NCI-H69 (cell line): ENCODE results near the gene PCDHGA6.
"Not testable (repeated sequence)": the region's sequence is repeated elsewhere in the genome, so short reads cannot be mapped to it uniquely, and the experiment has no call there.

Experiments
- DNase-seq: peaks from one replicate; lab custom pipeline; 2025; lab: John Stamatoyannopoulos, UW

Gene PCDHGA6

DNA sequence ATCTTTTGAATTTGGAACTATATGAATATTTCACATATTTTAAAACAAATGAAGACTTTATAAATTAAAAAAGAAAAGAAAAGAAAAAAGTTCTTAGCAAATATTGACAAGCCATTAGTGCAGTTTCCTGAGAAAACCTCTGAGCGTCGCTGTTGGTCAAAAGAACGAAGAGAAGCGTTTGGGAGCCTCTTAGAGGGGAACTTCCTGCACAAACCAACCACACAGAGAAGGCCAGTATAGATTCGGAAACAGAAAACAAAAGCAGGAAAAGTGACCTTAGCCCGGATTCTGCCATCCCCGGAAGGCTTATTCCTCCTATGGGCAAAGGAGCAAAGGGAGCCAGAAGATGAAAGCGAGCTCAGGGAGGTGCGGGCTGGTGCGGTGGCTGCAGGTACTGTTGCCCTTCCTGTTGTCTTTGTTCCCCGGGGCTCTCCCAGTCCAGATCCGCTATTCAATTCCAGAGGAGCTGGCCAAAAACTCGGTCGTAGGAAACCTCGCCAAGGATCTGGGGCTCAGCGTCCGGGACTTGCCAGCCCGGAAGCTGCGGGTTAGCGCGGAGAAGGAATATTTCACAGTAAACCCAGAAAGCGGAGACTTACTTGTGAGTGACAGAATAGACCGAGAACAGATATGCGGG is 13.8 kb upstream of the PCDHGA6 start, which contains the start of gene PCDHGB2:
PCDHGB2 (plus strand) TSS at position 205 of the 637 bp plus-strand sequence; CDS start at position 347, 142 bp downstream.
- DNase-seq = peak; percentile 57

DNA sequence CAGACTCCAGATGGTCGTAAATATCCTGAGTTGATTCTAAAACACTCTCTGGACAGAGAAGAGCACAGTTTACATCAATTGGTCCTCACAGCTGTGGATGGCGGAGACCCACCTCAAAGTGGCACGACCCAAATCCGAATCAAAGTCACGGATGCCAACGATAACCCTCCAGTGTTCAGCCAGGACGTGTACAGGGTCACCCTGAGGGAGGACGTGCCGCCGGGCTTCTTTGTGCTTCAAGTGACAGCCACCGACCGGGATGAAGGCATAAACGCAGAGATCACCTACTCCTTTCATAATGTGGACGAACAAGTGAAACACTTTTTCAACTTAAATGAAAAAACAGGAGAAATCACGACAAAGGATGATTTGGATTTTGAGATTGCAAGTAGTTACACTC is 13.0 kb upstream of the PCDHGA6 start:
- DNase-seq = no peak

DNA sequence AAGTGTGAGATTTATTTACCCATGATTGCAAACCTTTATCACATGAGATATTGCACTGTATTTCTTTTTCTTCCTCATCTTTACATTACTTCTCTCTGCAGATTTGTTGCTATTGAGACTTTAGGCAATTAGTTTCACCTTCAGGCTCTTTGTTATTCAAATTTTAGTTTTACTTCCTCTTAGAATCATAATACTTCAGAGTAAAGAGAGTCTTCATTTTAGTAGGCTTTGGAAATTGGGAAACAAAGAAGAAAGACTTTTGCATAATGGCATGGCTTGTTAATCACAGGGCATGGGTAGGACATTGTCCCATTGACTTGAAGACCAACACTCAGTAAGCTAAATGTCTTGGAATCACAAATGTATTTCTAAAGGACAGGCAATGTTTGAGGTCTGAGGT is 11.0 kb upstream of the PCDHGA6 start:
- no peak for DNase-seq

DNA sequence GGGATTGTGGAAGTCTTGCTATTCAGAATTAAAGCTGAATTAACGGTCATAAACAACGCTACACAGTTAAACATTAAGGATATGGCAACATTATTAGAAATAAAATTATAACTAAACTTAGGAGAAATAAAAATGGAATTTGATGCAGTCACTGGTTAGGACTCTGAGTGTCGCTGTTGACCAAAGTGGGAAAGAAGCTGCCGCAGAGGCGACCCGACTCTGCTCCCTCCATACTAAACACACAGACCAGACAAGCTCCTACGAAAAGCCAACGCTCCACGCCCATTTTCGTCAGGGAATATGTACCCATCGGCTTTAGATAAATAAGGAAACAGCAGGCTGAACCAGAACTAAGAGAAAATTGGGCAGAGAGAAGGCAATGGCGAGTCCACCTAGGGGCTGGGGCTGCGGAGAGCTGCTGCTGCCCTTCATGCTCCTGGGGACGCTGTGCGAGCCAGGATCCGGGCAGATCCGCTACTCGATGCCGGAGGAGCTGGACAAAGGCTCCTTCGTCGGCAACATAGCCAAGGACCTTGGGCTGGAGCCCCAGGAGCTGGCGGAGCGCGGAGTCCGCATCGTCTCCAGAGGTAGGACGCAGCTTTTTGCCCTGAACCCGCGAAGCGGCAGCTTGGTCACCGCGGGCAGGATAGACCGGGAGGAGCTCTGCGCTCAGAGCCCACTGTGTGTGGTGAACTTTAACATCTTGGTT is 9.6 kb upstream of the PCDHGA6 start, which contains the start of gene PCDHGA5:
PCDHGA5 (plus strand) TSS at position 211 of the 709 bp plus-strand sequence; CDS start at position 380, 169 bp downstream.
- no peak for DNase-seq

DNA sequence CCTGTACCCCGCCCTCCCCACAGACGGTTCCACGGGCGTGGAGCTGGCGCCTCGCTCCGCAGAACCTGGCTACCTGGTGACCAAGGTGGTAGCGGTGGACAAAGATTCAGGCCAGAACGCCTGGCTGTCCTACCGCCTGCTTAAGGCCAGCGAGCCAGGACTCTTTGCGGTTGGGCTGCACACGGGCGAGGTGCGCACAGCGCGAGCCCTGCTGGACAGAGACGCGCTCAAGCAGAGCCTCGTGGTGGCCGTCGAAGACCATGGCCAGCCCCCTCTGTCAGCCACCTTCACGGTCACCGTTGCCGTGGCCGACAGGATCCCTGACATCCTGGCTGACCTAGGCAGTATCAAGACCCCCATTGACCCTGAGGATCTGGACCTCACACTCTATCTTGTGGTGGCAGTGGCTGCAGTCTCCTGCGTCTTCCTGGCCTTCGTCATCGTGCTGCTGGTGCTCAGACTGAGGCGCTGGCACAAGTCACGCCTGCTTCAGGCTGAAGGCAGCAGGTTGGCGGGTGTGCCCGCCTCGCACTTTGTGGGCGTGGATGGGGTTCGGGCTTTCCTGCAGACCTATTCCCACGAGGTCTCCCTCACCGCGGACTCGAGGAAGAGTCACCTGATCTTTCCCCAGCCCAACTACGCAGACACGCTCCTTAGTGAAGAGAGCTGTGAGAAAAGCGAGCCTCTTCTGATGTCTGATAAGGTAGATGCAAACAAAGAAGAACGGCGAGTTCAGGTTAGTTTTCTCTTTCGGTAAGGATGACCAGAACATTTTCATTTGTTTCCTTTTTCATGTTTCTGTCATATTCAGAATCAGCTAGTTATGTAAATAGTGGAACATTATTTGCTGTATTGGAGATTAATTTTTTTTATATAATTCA is 7.4 kb upstream of the PCDHGA6 start:
- no peak for DNase-seq

DNA sequence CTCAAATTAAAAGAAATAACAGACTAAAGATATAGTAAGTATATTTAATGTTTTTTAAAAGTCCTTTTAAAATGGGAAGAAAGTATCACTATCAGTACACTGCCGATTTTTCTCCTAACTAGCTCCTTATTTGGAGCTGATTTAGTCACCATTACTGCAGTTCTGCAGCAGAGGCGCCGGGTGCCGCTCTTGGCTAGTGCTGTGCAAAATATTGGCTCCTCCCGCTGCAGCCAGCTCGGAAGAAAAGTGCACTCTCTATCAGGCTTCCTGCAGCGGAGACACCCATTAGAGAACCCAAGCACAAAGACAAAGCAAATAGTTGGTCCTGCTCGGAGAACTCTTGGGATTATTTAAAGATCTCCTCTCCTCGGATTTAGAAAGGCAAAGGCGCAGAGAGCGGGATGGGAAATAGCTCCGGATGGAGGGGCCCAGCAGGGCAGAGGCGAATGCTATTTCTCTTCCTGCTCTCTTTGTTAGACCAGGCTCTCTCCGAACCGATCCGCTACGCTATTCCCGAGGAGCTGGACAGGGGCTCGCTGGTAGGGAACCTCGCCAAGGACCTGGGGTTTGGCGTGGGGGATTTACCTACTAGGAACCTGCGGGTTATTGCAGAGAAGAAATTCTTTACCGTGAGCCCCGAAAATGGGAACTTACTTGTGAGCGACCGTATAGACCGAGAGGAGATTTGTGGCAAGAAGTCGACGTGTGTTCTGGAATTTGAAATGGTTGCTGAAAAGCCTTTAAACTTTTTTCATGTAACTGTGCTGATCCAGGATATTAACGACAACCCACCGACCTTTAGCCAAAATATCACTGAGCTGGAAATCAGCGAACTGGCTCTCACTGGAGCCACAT is 3.5 kb upstream of the PCDHGA6 start, which contains the start of gene PCDHGB3:
PCDHGB3 (plus strand) TSS at position 249 of the 855 bp plus-strand sequence; CDS start at position 402, 153 bp downstream.
- DNase-seq = no peak

DNA sequence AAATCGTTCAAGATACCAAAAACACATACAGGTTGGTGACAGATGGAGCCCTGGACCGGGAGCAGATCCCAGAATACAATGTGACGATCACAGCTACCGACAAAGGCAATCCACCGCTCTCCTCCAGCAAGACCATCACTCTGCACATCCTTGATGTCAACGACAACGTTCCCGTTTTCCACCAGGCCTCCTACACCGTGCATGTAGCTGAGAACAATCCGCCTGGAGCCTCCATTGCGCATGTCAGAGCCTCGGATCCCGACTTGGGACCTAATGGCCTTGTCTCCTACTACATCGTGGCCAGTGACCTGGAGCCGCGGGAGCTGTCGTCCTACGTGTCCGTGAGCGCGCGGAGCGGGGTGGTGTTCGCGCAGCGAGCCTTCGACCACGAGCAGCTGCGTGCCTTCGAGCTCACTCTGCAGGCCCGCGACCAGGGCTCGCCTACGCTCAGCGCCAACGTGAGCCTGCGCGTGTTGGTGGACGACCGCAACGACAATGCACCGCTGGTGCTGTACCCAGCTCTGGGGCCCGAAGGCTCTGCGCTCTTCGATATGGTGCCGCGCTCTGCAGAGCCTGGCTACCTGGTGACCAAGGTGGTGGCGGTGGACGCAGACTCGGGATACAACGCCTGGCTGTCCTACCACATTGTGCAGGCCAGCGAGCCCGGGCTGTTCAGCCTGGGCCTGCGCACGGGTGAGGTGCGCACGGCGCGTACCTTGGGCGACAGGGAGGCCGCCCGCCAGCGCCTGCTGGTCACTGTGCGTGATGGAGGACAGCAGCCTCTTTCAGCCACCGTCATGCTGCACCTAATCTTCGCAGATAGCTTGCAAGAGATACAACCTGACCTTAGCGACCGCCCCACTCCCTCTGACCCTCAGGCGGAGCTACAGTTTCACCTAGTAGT is 1.9 kb upstream of the PCDHGA6 start:
- DNase-seq = no peak

DNA sequence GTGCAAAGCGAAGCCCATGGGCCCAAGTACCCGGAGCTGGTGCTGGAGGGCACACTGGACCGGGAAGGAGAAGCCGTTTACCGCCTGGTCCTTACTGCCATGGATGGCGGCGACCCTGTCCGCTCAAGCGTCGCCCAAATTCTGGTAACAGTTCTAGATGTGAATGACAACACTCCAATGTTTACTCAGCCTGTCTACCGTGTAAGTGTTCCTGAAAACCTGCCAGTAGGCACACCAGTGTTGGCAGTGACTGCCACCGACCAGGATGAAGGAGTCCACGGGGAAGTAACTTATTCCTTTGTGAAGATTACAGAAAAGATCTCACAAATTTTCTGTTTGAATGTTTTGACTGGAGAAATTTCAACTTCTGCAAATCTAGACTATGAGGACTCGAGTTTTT is 936 bp downstream of the PCDHGA6 start:
- no peak for DNase-seq

DNA sequence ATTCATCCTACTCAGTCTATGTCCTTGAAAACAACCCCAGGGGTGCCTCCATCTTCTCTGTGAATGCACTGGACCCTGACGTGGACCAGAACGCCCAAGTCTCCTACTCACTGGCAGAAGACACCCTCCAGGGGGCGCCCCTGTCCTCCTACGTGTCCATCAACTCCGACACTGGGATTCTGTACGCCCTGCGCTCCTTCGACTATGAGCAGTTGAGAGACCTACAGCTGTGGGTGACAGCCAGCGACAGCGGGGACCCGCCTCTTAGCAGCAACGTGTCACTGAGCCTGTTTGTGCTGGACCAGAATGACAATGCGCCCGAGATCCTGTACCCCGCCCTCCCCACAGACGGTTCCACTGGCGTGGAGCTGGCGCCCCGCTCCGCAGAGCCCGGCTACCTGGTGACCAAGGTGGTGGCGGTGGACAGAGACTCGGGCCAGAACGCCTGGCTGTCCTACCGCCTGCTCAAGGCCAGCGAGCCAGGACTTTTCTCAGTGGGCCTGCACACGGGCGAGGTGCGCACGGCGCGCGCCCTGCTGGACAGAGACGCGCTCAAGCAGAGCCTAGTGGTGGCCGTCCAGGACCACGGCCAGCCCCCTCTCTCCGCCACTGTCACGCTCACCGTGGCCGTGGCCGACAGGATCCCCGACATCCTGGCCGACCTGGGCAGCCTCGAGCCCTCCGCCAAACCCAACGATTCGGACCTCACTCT is 1.9 kb downstream of the PCDHGA6 start:
- DNase-seq = peak; percentile 11

DNA sequence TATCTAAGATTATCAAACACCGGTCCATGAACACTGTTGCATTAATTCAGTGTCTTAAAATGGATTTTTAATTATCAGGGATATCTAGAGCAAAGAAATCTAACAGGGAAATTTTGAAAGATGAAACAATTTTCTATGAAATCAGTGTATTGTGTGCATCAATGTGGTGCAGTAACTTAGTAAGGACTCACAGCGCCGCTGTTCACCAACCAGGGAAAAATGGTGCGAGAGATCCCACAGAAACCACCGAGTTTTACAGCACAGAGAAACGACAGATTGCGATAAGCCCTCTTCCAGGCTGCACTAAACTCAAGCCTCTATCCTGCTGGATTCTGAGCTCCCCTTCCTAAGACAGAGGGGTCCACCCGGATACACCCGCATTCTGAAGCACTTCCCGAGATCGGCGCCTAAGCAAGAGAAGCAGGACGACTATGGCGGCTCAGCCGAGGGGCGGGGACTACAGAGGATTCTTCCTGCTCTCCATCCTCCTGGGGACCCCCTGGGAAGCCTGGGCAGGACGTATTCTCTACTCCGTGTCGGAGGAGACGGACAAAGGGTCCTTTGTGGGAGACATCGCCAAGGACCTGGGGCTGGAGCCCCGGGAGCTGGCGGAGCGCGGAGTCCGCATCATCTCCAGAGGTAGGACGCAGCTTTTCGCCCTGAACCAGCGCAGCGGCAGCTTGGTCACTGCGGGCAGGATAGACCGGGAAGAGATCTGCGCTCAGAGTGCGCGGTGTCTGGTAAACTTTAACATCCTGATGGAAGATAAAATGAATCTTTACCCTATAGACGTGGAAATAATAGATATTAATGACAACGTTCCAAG is 9.0 kb downstream of the PCDHGA6 start, which contains the start of gene PCDHGA7:
PCDHGA7 (plus strand) TSS at position 274 of the 826 bp plus-strand sequence; CDS start at position 432, 158 bp downstream.
- DNase-seq = no peak

DNA sequence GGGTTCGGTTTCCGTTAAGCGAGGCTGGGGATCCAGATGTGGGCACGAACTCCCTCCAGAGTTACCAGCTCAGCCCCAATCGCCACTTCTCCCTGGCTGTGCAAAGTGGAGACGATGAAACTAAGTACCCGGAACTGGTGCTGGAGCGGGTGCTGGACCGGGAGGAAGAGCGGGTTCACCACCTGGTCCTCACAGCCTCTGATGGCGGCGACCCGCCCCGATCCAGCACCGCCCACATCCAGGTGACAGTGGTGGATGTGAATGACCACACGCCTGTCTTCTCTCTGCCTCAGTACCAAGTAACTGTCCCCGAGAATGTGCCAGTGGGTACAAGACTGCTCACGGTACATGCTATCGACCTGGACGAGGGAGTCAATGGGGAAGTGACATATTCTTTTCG is 9.7 kb downstream of the PCDHGA6 start:
- DNase-seq = no peak

DNA sequence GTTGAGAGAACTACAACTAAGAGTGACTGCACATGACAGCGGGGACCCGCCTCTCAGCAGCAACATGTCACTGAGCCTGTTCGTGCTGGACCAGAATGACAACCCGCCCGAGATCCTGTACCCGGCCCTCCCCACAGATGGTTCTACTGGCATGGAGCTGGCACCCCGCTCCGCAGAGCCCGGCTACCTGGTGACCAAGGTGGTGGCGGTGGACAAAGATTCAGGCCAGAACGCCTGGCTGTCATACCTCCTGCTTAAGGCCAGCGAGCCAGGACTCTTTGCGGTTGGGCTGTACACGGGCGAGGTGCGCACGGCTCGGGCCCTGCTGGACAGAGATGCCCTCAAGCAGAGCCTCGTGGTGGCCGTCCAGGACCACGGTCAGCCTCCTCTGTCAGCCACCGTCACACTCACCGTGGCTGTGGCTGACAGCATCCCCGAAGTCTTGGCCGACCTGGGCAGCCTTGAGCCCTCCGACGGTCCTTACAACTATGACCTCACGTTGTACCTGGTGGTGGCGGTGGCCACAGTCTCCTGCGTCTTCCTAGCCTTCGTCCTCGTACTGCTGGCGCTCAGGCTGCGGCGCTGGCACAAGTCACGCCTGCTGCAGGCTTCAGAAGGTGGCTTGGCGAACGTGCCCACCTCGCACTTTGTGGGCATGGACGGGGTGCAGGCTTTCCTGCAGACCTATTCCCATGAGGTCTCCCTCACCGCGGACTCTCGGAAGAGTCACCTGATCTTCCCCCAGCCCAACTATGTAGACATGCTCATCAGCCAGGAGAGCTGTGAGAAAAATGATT is 11.0 kb downstream of the PCDHGA6 start:
- no peak for DNase-seq

DNA sequence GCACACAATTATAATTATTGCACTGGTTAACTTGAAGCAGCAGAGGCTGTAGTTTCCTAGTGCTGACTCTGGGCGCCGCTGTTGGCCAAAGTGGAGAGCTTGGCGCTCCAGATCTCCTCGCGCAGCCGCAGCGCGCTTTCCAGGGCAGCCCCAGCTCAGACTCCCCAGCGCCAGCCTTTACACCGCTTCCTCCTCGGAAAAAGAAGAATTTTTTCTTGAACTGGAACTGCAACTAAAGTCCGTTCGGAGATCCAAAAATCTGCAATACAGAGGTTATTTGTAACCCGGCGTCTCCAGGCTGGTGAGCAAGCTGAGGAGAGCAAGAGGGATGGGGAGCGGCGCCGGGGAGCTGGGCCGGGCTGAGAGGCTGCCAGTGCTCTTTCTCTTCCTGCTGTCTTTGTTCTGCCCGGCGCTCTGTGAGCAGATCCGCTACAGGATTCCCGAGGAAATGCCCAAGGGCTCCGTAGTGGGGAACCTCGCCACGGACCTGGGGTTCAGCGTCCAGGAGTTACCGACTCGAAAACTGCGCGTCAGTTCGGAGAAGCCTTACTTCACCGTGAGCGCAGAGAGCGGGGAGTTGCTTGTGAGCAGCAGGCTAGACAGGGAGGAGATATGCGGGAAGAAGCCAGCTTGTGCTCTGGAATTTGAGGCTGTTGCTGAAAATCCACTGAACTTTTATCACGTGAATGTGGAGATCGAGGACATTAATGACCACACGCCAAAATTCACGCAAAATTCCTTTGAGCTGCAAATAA is 14.0 kb downstream of the PCDHGA6 start, which contains the start of gene PCDHGB4:
PCDHGB4 (plus strand) TSS at position 142 of the 755 bp plus-strand sequence; CDS start at position 329, 187 bp downstream.
- not testable (repeated sequence) for DNase-seq

DNA sequence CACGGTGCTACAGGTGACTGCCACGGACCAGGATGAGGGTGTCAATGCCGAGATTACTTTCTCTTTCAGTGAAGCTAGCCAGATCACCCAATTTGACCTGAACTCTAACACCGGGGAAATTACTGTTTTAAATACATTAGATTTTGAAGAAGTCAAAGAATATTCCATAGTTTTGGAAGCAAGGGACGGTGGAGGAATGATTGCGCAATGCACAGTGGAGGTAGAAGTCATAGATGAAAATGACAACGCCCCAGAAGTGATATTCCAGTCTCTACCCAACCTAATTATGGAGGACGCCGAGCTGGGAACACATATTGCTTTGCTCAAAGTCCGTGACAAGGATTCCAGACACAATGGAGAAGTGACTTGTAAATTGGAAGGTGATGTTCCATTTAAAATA is 15.0 kb downstream of the PCDHGA6 start:
- DNase-seq = no peak

DNA sequence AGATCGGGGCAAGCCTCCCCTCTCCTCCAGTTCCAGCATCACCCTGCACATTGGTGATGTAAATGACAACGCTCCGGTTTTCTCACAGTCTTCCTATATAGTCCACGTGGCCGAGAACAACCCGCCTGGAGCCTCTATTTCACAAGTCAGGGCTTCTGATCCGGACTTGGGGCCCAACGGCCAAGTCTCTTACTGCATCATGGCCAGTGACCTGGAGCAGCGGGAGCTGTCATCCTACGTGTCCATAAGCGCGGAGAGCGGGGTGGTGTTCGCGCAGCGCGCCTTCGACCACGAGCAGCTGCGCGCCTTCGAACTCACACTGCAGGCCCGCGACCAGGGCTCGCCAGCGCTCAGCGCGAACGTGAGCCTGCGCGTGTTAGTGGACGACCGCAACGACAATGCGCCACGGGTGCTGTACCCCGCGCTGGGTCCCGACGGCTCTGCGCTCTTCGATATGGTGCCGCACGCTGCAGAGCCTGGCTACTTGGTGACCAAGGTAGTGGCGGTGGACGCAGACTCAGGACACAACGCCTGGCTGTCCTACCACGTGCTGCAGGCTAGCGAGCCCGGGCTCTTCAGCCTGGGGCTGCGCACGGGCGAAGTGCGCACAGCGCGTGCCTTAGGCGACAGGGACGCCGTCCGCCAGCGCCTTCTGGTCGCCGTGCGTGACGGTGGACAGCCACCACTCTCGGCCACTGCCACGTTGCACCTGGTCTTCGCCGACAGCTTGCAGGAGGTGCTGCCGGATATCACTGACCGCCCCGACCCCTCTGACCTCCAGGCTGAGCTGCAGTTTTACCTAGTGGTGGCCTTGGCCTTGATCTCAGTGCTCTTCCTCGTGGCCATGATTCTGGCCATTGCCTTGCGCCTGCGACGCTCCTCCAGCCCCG is 15.7 kb downstream of the PCDHGA6 start:
- DNase-seq = no peak
